UCSD-AML1 (cell line): ENCODE data around the gene USP34.
"Not testable (repeated sequence)": the region's sequence is repeated elsewhere in the genome, so short reads cannot be mapped to it uniquely, and the experiment has no call there.

Source experiments
- DNase-seq: peaks from one replicate; lab custom pipeline; 2025; ENCODE audit not compliant: unreplicated experiment; lab: John Stamatoyannopoulos, UW

Gene USP34

DNA sequence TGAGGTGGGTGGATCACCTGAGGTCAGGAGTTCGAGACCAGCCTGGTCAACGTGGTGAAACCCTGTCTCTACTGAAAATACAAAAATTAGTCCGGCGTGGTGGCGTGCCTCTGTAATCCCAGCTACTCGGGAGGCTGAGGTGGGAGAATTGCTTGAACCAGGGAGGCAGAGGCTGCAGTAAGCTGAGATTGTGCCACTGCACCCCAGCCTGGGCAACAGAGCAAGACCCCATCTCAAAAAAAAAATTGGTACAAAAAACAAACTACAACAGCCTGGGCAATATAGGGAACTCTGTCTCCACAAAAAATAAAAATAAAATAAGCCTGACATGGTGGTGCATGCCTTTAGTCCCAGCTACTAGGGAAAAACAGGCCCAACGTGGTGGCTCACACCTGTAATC is 305.8 kb downstream of the USP34 start:
- not testable (repeated sequence) for DNase-seq

DNA sequence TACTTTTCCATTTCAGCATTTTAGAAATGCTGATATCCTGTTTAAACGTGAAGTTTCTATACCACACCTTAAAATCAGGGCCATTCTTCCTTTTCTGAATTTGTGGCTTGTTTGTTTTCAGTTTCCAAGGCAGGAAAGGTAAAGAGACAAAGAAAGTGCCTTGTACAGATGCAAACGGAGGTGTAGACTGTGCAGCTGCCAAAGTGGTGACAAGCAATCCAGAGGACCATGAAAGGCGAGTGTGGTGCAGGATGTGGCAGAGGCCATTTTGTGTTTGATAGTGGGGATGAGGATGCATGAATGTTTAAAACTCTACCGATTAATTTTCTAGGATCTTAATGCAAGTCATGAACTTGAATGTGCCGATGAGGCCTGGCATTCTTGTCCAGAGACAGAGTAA is 308.2 kb downstream of the USP34 start:
- DNase-seq: no peak

DNA sequence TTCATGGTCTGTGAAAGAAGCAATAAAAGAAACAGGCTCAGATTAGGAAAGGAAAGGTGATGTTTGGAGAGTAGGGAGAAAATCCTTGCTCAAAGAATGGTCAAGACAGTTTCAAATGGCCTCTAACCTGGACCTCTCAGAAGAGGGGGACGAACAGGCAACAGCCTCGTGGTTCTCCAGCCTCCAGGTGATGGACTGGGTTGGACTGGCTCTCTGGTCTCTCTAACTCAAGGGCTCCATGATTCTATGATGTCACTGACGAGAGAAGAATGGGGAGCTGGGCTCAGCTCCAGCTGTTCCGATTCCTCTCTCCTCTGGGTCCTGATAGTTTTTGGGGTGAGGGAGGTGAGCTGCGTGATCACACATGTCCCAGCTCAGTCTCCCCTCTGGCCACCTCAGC is 309.0 kb downstream of the USP34 start, which contains the start of gene C2orf74:
Gene C2orf74, plus strand, starts transcription at position 301 of the 400 bp plus-strand sequence. CDS start 327 bp downstream, outside the sequence.
- no peak for DNase-seq

DNA sequence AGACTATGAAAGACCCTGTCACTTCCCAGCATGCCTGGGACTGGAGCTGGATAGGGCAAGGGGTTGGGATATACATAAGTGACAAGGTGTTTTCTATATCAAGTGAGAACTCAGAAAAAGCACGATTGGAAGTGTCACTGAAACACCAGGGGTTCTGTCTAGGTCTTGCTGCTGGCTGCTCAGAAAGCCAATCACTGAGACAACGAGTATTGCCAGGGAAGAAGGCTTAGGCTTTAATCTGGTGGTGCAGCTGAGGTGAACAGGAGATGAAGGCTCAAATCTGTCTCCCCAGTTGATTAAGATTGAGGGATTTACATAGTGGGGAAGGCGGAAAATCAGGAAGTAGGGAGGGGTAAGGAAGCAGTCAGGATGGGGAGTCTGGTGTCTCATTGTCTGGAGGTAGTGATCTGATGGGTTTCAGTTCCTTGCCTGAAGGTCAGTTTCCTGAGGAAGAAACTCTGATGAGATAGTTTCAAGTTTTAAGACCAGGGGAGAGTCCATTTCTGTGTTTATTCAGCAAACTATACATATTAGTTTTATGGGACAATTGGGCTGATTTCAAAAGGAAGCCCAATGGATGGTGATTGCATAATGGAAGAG is 312.4 kb downstream of the USP34 start:
- no peak for DNase-seq

DNA sequence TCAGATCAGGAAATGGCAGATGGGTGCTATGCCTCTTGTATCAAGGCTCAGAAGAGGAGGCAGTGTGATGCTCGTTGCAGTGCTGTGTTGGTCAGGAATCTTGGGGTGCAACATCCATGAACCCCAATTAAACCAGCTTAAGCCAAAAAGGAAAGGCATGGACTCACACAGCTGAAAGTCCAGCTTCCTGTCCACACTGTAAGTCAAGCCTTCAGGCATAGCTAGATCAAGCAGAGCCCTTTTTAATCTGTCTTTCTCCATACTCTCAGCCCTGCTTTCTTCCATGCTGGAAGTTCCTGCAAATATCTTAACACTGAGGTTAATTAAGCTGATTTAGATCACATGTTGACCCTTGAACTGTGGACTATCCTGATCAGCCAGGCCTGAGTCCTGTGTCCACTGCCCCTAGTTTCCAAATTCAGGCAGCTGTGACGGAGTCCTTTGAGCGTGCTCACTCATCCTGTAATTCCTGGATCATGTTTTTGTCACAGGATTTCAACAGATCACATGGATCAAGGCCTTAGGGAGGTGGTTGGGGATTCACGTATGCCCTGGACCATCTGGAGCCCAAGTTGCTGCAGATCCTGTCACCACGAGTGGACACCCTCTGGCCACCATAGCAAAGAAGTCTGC is 313.4 kb downstream of the USP34 start:
- DNase-seq: no peak

DNA sequence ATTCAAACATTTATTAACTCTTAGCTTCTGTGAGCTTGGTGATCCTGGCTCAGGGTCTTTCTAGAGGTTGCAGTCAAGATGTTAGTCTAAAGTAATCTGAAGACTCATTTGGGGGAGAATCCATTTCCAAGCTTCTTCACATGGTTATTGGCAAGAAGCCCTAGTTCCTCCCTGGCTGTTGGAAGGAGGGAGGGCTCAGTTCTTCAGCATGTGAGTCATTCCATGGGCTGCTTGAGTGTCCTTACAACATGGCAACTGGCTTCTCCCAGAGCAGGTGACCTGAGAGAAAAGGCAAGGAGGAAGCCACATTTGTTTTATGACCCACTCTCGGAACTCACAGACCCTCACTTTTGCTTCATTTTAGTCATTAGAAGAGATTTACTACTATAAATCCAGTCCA is 319.5 kb downstream of the USP34 start:
- DNase-seq: no peak

DNA sequence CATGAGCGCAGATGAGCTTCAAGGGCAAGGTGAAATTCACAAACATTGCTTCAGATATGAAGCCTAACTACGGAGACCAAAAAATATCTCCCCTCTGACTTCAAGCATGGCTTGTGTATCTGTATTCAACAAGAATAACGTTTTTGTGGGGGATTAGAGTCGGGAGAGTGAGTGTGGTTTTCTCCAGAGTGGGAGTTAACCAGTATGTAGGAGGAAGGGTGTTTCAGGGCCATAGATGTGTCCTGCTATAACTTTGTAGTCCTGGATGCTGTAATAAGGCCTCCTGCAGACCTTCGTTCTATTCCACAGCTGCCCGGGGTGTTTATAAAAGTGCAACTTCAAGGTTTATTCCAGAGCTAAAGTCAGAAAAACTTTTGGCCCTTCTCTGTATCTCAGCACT is 321.8 kb downstream of the USP34 start:
- no peak for DNase-seq

DNA sequence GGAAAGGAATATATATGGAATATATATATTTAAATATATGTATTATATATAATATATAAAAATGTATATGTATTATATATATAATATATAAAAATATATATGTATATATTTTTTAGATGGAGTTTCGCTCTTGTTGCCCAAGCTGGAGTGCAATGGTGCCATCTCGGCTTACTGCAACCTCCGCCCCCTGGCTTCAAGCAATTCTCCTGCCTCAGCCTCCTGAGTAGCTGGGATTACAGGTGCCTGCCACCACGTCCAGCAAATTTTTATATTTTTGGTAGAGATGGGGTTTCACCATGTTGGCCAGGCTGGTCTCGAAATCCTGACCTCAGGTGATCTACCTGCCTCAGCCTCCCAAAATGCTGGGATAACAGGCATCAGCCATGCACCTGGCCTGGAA is 322.8 kb downstream of the USP34 start:
- not testable (repeated sequence) for DNase-seq

DNA sequence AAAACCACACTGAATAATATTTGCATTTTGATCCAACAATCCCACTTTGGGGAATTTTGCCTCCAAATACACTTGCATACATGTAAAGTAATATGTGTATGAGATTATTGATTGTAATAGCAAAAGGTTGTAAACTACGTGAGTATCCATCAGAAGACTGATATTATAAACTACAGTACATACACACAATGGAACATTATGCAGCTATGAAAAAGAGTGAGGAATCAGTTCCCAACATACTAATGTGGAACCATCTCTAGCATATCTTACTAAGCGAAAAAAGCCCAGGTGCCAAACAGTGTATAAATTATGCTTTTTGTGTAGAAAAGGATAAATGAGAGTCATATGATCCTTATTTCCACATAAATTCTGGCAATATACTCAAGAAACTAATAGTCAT is 324.9 kb downstream of the USP34 start:
- DNase-seq: no peak

DNA sequence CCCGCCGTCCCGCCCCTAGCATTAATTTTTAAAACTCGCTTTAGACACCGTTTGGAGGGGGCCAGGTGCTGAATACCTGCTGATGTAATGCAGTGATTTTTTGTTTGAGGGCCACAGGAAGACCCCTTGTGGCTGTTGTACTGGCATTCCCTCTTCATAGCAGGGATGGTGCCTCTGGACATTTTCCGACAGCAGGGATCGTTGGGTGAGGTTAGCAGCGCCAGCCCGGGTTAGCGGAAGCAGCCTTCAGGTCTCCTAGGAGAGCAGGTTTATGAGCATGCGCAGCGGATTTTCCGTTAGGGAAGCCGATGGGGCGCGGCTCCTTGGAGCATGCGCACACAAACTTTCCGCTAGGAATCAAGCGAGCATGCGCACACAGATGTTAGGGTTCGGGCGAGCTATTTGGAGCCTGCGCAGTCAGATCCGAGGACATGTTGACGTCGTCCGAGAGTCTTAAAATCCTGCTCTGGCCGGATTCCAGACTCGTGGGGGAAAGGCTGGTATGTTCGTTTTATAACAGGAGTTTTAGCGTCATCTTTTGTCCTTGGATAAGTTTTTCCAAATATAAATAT is 326.1 kb downstream of the USP34 start:
- DNase-seq: peak; percentile 96

DNA sequence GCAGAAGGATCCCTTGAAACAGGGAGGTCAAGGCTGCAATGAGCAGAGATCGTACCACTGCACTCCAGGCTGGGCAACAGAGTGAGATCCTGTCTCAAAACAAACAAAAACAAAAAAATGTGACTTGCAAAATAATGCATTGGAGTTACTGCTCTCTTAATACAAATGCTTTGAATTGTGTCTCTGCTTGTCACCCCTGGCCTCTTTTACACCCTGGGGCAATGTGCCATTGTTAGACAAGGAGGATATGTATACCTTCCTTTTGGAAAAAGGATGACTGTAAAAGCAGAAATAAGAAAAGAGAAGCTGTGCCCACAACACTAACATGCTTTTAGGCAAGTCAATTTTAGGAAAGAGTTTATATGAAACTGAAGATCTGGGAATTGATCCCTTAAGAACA is 329.7 kb downstream of the USP34 start:
- DNase-seq: no peak

DNA sequence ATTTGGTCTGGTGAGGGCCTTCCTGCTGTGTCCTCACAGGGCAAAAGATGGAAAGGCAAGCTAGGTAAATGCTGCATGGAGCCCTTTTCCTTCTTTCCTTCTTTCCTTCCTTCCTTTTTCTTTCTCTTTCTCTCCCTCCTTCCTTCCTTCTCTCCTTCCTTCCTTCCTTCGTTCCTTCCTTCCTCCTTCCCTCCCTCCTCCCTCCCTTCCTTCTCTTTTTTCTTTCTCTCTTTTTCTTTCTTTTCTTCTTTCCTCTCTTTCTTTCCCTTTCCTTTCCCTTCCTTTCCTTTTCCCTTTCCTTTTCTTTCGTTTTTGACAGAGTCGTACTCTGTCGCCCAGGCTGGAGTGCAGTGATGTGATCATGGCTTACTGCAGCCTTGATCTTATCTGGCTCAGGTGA is 332.0 kb downstream of the USP34 start:
- DNase-seq: no peak
